Measurements from ENCODE around the gene MGAT1.

DNA sequence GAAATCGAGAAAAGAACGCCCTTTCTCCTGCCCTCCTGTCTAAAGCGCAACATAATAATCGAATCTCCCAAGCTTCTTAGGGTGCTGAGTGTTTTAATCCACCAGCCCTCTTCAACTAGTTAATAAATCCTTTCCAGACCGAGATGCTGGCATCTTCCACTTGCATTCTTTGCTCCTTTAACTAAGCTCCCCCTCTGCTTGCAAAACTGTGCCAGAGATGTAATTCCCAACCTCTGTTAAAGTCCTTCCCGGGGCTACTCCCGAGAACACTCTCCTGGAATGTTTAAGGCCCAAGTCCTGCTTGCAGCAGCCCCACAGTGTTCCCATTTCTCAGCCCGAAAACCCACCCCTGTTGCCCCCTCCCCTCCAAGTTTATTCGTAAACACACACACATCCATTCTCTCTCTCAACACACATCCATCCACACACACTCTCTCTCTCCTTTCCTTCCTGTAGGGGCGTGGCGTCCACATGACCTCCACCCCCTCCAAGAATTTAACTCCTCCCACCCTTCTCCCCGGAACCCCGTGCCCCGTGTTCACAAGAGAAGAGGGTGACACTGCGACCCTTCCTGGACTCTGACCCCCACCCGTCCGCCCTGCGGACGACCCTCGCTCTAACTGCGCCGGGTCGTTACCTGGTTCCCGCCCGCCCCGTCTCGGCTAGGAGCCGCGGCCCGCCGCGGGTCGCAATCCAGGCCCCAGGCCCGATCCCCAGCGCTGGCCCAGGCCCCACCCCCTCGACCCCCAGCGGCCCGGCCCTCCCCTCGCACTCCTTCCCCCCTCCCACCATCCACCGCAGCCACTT, 7.0 kb upstream of the MGAT1 start:
- TF ChIP-seq ESRRG (CRISPR knock-in tag; IDR thresholded peaks at IDR 0.05) (no peak), CSDC2 (CRISPR knock-in tag; IDR thresholded peaks at IDR 0.05) (no peak), ZFP3 (CRISPR knock-in tag; IDR thresholded peaks at IDR 0.05) (no peak), TCF4 (CRISPR knock-in tag; IDR thresholded peaks at IDR 0.05; ENCODE audit: borderline replicate concordance) (no peak), TOX (CRISPR knock-in tag; IDR thresholded peaks at IDR 0.05; ENCODE audit: borderline replicate concordance) (no peak), ISL1 (CRISPR knock-in tag; IDR thresholded peaks at IDR 0.05) (no peak), PPARA (CRISPR knock-in tag; IDR thresholded peaks at IDR 0.05; ENCODE audit: borderline replicate concordance) (no peak)
- TF ChIP-seq, protein P1, sequence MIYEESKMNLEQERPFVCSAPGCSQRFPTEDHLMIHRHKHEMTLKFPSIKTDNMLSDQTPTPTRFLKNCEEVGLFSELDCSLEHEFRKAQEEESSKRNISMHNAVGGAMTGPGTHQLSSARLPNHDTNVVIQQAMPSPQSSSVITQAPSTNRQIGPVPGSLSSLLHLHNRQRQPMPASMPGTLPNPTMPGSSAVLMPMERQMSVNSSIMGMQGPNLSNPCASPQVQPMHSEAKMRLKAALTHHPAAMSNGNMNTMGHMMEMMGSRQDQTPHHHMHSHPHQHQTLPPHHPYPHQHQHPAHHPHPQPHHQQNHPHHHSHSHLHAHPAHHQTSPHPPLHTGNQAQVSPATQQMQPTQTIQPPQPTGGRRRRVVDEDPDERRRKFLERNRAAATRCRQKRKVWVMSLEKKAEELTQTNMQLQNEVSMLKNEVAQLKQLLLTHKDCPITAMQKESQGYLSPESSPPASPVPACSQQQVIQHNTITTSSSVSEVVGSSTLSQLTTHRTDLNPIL (CRISPR knock-in tag; IDR thresholded peaks at IDR 0.05; ENCODE audit: low read depth): no peak
- TF ChIP-seq, protein P2, sequence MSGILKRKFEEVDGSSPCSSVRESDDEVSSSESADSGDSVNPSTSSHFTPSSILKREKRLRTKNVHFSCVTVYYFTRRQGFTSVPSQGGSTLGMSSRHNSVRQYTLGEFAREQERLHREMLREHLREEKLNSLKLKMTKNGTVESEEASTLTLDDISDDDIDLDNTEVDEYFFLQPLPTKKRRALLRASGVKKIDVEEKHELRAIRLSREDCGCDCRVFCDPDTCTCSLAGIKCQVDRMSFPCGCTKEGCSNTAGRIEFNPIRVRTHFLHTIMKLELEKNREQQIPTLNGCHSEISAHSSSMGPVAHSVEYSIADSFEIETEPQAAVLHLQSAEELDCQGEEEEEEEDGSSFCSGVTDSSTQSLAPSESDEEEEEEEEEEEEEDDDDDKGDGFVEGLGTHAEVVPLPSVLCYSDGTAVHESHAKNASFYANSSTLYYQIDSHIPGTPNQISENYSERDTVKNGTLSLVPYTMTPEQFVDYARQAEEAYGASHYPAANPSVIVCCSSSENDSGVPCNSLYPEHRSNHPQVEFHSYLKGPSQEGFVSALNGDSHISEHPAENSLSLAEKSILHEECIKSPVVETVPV (CRISPR knock-in tag; IDR thresholded peaks at IDR 0.05): no peak
- TF ChIP-seq, protein P3, sequence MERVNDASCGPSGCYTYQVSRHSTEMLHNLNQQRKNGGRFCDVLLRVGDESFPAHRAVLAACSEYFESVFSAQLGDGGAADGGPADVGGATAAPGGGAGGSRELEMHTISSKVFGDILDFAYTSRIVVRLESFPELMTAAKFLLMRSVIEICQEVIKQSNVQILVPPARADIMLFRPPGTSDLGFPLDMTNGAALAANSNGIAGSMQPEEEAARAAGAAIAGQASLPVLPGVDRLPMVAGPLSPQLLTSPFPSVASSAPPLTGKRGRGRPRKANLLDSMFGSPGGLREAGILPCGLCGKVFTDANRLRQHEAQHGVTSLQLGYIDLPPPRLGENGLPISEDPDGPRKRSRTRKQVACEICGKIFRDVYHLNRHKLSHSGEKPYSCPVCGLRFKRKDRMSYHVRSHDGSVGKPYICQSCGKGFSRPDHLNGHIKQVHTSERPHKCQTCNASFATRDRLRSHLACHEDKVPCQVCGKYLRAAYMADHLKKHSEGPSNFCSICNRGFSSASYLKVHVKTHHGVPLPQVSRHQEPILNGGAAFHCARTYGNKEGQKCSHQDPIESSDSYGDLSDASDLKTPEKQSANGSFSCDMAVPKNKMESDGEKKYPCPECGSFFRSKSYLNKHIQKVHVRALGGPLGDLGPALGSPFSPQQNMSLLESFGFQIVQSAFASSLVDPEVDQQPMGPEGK (CRISPR knock-in tag; IDR thresholded peaks at IDR 0.05; ENCODE audit: borderline replicate concordance): no peak; the same call in 1 of the 2 replicates
